GM12878 (cell line): Measurements from ENCODE around the gene SPEM2. TPM values are rescaled to one million over a fixed set of nuclear protein-coding genes. Genes with fewer than 3 reads are reported as not detected.

Experiments used
- ATF7 ChIP-seq: fragments of 450-650 bp; IDR thresholded peaks from 2 replicates; pipeline ENCODE4 v1.6.1; 2016; ENCODE audit warnings: low read depth, mild to moderate bottlenecking
- CBFB ChIP-seq: IDR thresholded peaks from 2 replicates; pipeline ENCODE4 v1.6.1; 2016; ENCODE audit warnings: antibody characterized with exemption, low read depth
- CBX5 ChIP-seq: sonication (generic); IDR thresholded peaks from 2 replicates; pipeline ENCODE4 v1.6.1; 2016; ENCODE audit warnings: low read depth, moderate library complexity, mild to moderate bottlenecking, inconsistent platforms
- CEBPZ ChIP-seq: fragments of 150-350 bp; IDR thresholded peaks from 2 replicates; pipeline ENCODE4 v1.6.1; 2016; ENCODE audit warnings: low read depth, low read length
- CHD2 ChIP-seq: IDR thresholded peaks from 2 replicates; pipeline ENCODE4 v1.6.1; 2011; ENCODE audit warnings: low read depth, low read length, improper control_type of control experiment, borderline replicate concordance
- DPF2 ChIP-seq: fragments of 450-650 bp; IDR thresholded peaks from 2 replicates; pipeline ENCODE4 v1.6.1; 2017; ENCODE audit warnings: mild to moderate bottlenecking
- E2F4 ChIP-seq: IDR thresholded peaks from 2 replicates; pipeline ENCODE4 v1.6.1; 2012; ENCODE audit warnings: low read depth, low read length, improper control_type of control experiment
- EED ChIP-seq: sonication (generic); IDR thresholded peaks from 2 replicates; pipeline ENCODE4 v1.6.1; 2016; ENCODE audit warnings: antibody characterized with exemption, low read depth
- HCFC1 ChIP-seq: fragments of 150-350 bp; IDR thresholded peaks from 2 replicates; pipeline ENCODE4 v1.6.1; 2014; ENCODE audit warnings: low read length
- IKZF2 ChIP-seq, 2 experiments: fragments of 450-650 bp; IDR thresholded peaks; 2 replicates each; pipeline ENCODE4 v1.6.1; 2017; ENCODE audit warnings: mild to moderate bottlenecking in 2 of 2, moderate library complexity in 2 of 2
- KDM1A ChIP-seq: fragments of 200-600 bp; sonication (generic); IDR thresholded peaks from 2 replicates; pipeline ENCODE4 v1.6.1; 2016; ENCODE audit warnings: borderline replicate concordance
- MAX ChIP-seq: IDR thresholded peaks from 2 replicates; pipeline ENCODE4 v1.6.1; 2012; ENCODE audit warnings: low read depth, low read length, improper control_type of control experiment
- MTA3 ChIP-seq: IDR thresholded peaks from 2 replicates; pipeline ENCODE4 v1.6.1; 2012; ENCODE audit warnings: low read length, inconsistent platforms, borderline replicate concordance
- NBN ChIP-seq: fragments of 450-650 bp; IDR thresholded peaks from 2 replicates; pipeline ENCODE4 v1.6.1; 2016
- NFIC ChIP-seq: IDR thresholded peaks from 2 replicates; pipeline ENCODE4 v1.6.1; 2012; ENCODE audit warnings: low read depth, mild to moderate bottlenecking, inconsistent platforms, low read length, moderate library complexity
- NR2C1 ChIP-seq: fragments of 450-650 bp; IDR thresholded peaks from 2 replicates; pipeline ENCODE4 v1.6.1; 2017; ENCODE audit warnings: antibody characterized with exemption, mild to moderate bottlenecking, moderate library complexity
- NR2F1 ChIP-seq: fragments of 450-650 bp; conservative IDR thresholded peaks from 2 replicates; pipeline ENCODE4 v1.6.1; 2017; ENCODE audit warnings: mild to moderate bottlenecking
- PBX3 ChIP-seq: IDR thresholded peaks from 2 replicates; pipeline ENCODE4 v1.6.1; 2011; ENCODE audit warnings: mild to moderate bottlenecking, low read depth, low read length, moderate library complexity; ENCODE audit not compliant: insufficient replicate concordance
- PKNOX1 ChIP-seq: fragments of 450-650 bp; IDR thresholded peaks from 2 replicates; pipeline ENCODE4 v1.6.1; 2016; ENCODE audit warnings: mild to moderate bottlenecking
- PML ChIP-seq: IDR thresholded peaks from 2 replicates; pipeline ENCODE4 v1.6.1; 2012; ENCODE audit warnings: low read length, inconsistent platforms
- RB1 ChIP-seq: fragments of 450-650 bp; formaldehyde crosslinking; IDR thresholded peaks from 2 replicates; pipeline ENCODE4 v1.6.1; 2017; ENCODE audit warnings: mild to moderate bottlenecking, borderline replicate concordance
- SIX5 ChIP-seq: IDR thresholded peaks from 2 replicates; pipeline ENCODE4 v1.6.1; 2011; ENCODE audit warnings: mild to moderate bottlenecking, low read depth, low read length, moderate library complexity; ENCODE audit not compliant: severe bottlenecking
- SUZ12 ChIP-seq: fragments of 200-600 bp; sonication (generic); IDR thresholded peaks from one replicate; pipeline ENCODE4 v1.6.1; 2018; ENCODE audit warnings: antibody characterized with exemption, mild to moderate bottlenecking; ENCODE audit not compliant: unreplicated experiment
- USF1 ChIP-seq: IDR thresholded peaks from 2 replicates; pipeline ENCODE4 v1.6.1; 2011; ENCODE audit warnings: borderline replicate concordance, low read depth, mild to moderate bottlenecking, moderate library complexity, mixed read lengths, low read length; ENCODE audit not compliant: insufficient read depth; ENCODE audit errors: extremely low read length
- polyA plus RNA-seq, 11 experiments: library from polyadenylated mRNA; depleted of rRNA in 4 of 11; unstranded in 6 of 11; stranded (reverse) in 5 of 11; fragments of >200 nt; fragmentation: Nextera tagmentation in 4 of 11; fragmentation: Illumina TruSeq in 1 of 11; extraction: Ambion mirVana in 4 of 11; extraction: Trizol in 1 of 11; gene quantifications; 1 replicate in 1 of 11; 2 replicates in 10 of 11; pipeline versions ENCODE4 v1.2.1 to v1.2.3, GENCODE V29; 2011 to 2016; ENCODE audit warnings: inconsistent platforms in 2 of 11, missing spikeins in 2 of 11, low read depth in 1 of 11
- total RNA-seq, 4 experiments: library from RNA; depleted of rRNA in 3 of 4; stranded (reverse); fragments of >200 nt in 3 of 4; fragmentation: Illumina TruSeq in 1 of 4; extraction: Trizol in 1 of 4; gene quantifications; 2 replicates each; pipeline versions ENCODE4 v1.2.1 to v1.2.3, GENCODE V29; 2013 to 2021

Gene SPEM2
- total and polyA plus RNA-seq, 10 of the 15 experiments (the other 5 are each of a cell fraction or from before 2014, with no cell fraction given): not detected

- TF ChIP-seq PBX3: no peak
- peak; percentile 80 for TF ChIP-seq DPF2
- peak; percentile 93 for TF ChIP-seq ATF7
- peak; percentile 86 for TF ChIP-seq MAX
- TF ChIP-seq KDM1A: no peak
- peak; percentile 36; the same call in 1 of the 2 replicates for TF ChIP-seq RB1
- peak; percentile 32; the same call in 1 of the 2 replicates for TF ChIP-seq CHD2
- TF ChIP-seq USF1: no peak
- TF ChIP-seq SUZ12: no peak
- no peak for TF ChIP-seq MTA3
- no peak for TF ChIP-seq CBFB
- TF ChIP-seq IKZF2 (IDR thresholded peaks at IDR 0.05): no peak
- TF ChIP-seq NFIC: no peak
- no peak for TF ChIP-seq SIX5
- TF ChIP-seq PML: no peak
- TF ChIP-seq HCFC1: no peak
- peak; percentile 66 for TF ChIP-seq NBN
- no peak for TF ChIP-seq CEBPZ
- TF ChIP-seq NR2F1: peak; percentile 61; the same call in 1 of the 2 replicates
- TF ChIP-seq NR2C1: no peak
- no peak for TF ChIP-seq EED
- TF ChIP-seq PKNOX1: no peak
- TF ChIP-seq E2F4: 0 out of 2 replicates have a peak, but pooled peaks have one; percentile 24
- no peak for TF ChIP-seq CBX5
Observed at GRCh38 chr17:7436556-7437368, 11.3 kb downstream of the SPEM2 start (continued).
